HL-60/S4 treated with phorbol 12-myristate 13-acetate at 8.2 ng/mL for 4 days and 3 days (cell line): ENCODE data around the gene MAPK4.
"Not testable (repeated sequence)": the region's sequence is repeated elsewhere in the genome, so short reads cannot be mapped to it uniquely, and the experiment has no call there.

ENCODE experiments used
- in situ Hi-C: fragments of 300-500 bp; cut with MboI; formaldehyde crosslinking; loops from 2 replicates; pipeline ENCODE4 v1.15.0; 2022; ENCODE audit warnings: low sequenced_read_pairs

MAPK4 gene

DNA sequence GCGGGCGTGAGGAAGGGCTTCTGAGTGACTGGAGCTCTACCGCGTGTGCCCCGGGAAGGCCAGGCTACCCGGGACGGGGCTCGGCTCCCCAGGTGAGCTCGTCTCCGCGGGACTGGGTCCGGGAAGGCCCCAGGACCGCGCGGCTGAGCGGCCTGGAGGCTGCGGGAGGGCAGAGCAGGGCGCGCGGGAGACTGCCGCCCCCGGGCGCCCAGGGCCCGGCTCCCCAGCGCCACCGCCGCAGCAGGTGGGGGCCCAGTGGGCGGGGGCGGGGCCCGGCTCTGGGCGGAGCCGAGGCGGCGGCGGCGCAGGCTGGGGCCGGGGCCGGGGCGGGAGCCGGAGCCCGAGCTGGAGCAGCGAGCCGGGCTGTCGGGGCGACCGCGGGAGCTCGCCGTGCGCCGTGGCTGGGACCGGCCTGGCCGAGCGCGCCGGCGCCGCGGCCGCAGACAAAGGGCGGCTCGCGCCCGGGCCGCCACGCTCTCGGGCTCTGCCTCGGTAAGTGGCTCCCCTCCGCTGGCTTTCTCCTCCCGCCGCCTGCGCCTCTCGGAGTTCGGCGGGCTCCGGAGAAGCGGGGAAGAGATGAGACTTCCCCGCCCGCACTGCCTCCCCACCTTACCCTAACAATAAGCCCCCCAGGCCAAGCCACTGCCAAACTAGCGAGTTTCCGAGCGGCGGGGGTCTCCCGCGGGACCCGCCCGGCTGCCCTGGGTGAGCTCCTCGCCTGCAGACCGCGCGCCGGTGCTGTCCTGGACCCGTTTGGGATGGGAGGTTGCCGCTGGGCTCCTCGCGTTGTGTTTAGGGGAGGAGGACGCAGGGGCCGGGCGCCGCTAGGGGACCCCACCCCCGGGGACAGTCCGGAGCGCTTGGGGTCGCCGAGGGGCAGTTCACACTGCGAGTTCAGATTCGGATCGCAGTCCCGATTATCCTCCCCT is at the start of gene MAPK4:
Gene MAPK4, plus strand, starts transcription at position 336 of the 929 bp plus-strand sequence. CDS start 103,872 bp downstream, outside the sequence.
- in situ Hi-C loops = no loop called here

DNA sequence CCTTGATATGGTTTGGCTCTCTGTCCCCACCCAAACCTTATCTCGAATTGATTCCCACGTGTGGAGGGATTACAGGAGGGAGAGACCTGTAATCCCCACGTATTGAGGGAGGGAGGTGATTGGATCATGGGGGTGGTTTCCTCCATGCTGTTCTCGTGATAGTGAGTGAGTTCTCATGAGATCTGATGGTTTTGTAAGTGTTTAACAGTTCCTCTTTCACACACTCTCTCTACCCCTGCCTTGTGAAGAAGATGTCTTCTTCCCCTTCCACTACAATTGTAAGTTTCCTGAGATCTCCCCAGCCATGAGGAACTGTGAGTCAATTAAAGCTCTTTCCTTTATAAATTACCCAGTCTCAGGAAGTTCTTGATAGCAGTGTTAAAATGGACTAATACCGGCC is 42.6 kb upstream of the MAPK4 start:
- in situ Hi-C loops = not testable (repeated sequence)

DNA sequence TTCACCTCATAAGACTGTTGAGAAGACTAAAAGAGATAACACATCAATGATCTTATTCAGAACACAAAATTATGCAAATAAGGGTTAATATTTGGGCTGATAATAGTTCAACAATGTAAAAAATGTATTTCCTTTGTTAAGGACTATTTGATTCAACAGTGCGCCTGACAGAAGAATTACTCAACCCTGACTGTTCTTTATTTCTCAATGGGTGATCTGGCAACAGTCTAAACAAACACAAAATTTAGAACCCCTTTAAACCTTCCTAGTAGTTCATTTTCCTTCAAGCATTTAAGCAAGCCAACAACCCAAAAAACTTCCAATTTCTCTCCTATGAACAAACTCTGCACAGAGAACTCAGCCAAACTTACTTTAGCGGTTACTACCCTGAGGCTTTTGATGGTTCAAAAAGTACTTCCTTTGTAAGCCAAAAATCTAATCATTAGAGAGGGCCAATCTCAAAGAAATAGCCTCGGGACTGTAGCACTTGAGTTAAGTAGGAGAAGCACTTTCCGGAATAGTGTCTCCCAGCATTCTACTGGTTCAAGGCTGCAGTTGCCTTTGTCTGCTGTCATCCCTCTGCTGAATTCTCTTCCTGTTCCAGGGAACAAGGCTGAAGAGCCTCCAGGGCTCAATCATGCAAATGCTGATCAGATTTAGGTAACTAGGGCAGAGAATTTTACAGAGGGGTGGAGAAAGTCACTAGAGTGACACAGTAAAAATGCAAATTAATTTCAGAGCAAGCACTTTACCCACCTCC is 40.9 kb upstream of the MAPK4 start:
- in situ Hi-C loops = no loop called here

DNA sequence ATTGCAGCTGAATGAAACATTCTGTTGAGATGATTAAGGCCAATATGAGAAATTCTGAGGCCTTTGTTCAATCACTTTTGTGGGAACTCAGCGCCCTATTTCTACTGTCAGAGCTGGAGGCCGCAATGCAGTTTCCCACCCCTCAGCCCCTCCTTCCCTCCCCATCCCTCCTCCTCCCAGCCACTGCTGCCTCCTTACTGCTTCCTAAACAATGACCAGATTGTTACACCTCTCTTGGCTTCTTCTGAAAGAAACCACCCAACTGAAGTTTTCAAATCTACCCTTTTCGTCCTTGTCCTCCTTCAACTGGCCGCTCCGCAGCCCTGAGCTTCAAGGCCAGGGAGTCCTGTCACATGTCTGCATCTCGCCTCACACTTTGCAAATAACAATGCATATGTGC is 36.7 kb upstream of the MAPK4 start:
- in situ Hi-C loops = no loop called here

DNA sequence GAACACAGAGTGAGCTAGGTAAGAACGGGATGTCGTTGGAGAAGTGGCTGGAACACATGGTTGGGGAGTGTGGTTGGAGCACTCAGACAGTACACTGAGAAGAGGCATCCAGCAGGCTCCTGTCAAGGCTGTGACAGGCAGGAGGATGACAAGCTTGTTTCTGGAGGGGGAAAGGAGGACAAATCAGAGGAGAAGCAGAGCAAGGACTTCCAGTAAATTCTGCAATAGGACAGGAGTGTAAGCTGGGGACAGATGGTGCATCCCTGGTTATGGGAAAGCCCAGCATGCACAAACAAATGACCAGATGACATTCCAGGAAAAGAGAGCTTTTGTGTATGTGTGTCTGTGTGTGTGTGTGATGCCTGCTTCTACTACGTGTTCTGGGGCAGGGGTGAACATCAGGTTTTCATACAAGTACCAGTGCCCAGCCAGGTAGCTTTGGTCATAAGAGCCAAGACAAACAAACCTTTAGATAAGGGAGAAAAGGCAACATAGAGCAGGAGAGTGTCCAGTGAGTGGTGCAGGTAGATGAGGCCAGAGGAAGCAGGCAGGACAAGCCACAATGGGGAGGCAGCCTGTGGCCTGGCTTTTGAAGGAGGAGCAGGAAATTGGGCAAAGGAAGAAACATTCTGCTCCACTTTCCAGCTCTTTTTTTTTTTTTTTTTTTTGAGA is 32.1 kb upstream of the MAPK4 start:
- in situ Hi-C loops = no loop called here

DNA sequence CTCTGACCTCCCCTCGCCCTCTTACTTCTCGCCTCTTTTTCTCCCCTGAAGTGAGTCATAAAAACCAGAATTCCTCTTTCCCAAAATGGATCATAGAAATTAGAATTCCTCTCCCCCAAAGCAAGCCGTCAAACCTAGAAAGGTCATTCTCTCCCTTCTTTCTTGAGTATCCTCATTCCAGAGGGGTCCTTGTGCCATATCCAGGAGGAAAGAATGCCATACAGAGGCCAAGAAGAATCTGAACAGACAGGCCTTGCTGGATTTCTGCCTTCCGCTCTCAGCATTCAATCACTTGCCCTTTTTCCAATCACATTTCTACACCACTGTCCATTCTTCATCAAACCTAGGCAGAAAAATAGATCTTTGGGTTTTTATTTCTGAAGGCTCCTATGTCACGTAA is 31.1 kb upstream of the MAPK4 start:
- in situ Hi-C loops = no loop called here

DNA sequence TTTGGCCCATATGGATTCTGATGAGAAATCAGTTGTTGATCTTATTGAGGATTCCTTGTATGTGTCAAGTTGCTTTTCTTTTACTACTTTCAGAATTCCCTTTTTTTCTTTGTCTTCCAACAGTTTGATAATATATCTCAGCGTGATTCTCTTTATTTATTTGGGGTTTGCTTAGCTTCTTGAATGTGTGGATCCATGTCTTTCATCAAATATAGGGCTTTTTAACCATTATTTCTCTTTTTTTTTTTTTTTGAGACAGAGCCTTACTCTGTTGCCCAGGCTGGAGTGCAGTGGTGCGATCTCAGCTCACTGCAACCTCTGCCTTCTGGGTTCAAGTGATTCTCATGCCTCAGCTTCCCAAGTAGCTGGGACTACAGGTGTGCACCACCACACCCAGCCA is 26.1 kb upstream of the MAPK4 start:
- in situ Hi-C loops = not testable (repeated sequence)

DNA sequence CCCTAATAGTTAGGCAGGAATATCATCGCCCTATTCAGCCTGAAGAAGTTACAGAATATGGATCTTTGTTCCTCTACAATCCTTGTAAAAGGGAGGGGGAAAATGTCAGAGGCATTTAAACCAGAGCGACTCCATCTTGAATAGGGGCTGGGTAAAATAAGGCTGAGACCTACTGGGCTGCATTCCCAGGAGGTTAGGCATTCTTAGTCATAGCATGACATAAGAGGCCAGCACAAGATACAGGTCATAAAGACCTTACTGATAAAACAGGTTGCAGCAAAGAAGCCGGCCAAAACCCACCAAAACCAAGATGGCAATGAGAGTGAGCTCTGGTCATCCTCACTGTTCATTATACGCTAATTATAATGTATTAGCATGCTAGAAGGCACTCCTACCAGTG is 15.4 kb upstream of the MAPK4 start:
- in situ Hi-C loops = not testable (repeated sequence)

DNA sequence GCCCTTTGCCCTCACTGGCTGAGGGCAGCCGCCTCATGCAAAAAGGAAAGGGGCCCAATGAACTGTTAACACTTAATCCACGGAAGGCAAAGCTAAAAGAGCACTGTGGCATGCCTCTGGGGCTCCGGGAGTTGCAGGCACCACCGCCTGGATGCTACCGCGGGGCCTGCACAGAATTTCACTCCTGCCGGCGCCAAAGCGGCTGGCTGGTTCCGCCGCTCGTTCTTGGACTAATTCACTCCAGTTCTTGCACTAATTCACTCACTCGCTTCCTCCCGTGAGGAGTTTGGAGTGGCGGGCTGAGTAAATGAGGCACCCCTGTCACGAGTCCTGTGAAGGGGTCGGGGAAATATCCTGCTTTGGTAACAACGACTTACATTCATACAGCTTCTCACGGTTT is 14.0 kb upstream of the MAPK4 start:
- in situ Hi-C loops = no loop called here

DNA sequence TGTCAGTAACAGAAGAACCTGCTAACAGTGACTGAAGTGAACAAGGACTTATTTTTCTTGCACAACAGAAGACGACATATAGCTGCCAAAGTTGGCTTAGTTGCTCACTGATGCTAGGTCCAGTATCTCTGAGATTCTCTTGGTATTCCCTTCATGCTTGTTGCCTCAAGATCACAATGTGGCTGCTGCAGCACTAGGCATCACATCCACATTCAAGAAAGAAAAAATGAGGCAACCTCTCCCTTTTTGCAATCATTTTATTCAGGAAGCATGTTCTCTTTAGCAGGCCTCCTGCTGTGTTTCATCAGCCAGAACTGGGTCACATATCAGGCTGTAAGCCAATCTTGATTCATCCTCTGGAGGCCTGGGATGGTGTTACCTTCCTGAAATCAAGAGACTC is 11.7 kb upstream of the MAPK4 start:
- in situ Hi-C loops = no loop called here

DNA sequence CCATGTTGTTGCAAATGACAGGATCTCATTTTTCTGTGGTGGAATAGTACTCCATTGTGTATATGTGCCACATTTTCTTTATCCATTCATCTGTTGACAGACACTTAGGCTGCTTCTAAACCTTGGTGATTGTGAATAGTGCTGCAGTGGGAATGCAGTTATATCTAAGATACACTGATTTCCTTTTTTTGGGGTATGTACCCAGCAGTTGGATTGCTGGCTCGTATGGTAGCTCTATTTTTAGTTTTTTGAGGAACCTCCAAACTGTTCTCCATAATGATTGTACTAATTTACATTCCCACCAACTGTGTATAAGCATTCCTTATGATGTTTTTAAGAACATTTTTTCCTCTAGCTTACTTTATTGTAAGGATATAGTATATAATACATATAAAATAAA is 8.2 kb upstream of the MAPK4 start:
- in situ Hi-C loops = not testable (repeated sequence)

DNA sequence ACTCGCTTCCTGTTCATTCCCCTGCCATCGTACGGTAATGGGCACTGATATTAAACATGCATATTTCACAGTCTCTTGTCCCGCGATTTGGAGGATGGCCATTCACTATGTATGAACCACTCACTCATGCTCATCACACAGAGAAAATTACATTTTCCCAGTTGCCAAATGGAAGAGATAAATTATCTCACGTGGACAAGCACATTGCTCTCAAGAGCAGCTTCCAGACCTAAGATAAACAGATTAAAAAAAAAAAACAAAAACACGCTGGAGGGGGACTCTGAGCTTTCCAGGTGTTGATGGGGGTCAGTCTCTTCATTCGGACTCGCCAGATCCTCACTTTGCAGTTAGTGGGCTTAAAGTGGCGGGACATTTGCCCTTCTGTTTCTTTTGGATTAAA is 1.7 kb upstream of the MAPK4 start:
- in situ Hi-C loops = no loop called here

DNA sequence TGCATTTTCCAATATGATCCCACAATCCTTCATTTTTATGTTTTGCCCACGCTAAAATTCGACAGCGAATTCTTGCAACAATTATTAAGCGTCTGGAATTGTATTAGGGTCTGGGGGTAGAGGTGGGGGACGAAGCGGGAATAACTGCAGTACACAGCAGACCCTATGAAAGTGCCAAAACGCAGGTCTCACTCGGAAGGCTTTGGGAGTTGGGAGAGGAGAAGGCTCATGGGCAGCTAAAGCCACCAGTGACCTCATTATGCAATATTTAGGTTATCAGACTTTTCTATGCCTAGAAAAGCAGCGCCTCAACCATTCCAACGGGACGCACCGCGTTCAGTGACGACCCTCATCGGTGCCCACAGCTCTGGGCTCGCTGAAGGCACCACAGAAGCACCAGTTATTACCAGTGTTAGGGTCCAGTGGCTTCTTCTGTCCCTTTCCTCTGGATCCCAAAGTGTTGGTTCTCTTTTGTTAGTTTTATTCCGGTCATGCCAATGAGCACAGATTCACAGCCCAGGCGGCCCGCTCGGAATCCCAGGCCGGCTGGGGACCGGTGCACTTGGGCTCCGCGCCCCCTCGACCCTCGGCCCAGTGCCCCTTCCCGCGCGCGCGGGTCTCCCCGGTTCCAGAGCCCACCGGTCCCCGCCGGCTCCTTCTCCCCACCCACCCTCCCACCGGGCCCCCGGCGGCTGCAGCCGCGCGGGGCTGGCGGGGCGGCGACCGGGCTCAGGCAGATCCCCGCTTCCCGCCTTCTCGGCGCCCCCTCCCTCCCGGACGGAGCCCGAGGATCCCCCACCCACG is 737 bp upstream of the MAPK4 start:
- in situ Hi-C loops = no loop called here

DNA sequence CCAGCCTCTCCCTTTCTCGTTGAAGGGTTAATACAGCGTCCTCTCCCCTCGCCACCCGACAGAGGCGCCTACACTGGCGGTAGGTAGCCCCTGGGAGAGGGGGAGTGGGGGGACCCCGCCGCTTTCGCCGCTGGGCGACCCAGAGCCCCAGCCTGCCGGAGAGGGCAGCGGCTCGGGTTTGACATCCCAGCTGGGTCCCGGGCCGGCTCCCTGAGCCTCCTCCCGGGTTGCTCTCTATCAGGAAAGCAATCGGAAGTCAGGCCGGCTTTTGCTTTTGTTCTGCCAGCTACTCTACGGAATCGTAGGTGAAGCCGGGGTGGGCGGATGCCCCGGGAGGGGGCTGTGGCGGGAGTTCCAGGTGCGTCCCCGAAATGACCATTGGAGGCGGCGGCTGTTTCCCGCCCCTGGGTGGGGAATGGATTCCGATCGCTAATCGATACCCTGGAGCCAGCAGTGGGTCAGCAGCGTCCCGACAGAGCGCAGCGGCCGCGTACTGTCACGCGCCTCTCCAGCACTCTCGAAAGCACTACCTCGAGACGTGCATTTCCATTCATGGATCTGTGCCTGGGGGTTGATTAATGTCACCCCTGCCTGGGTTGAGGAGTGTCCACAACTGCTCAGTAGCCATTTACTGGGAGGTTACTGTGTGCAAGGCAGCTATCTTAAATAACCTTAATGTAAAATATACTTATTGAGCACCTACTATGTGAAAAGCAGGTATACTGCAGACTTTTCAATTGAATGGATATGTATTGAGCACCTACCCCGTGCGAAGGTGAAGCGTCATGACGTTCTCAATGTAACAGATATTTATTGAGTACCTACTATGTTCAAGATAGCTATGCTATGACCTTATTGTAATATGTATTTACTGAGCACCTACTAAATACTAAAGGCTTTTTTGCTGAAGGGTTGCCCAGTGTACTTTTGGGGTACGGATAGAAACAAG is 1.1 kb downstream of the MAPK4 start:
- in situ Hi-C loops = no loop called here

DNA sequence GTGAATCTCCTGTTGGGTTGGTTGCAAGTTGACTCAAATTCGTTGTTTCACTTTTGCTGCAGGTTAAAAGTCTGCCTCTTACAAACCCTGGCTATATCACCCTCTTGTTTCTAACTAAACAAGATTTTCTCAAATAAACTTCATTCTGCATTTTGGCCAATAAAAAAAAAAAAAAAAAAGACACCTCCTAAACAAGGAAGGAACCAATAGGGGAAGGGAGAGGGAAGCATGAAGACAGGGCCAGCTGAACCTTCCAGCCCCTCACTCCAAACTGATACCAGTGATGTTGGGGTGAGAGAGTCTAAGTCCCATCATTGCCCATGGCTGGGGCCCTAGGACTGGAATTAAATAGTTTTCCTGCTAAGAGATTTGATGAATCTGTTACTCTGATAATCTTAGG is 2.4 kb downstream of the MAPK4 start:
- in situ Hi-C loops = not testable (repeated sequence)

DNA sequence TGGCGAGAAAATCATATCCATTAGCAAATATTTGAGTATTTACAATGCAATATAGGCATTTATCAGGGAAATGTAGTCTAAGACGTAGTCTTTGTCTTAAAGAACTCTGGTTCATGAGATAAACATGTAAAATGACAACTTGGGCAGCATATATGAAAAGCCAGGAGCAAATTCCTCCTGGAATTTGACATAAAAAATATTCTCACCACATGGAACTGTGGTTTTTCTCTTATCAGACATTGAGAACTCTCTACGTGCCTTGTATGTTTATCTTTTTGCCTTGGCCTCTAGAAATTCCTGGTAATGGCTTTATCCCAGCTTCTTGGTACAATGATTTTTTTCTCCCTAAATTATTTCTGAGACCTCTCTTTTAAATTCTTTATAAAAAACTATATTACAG is 2.8 kb downstream of the MAPK4 start:
- in situ Hi-C loops = no loop called here

DNA sequence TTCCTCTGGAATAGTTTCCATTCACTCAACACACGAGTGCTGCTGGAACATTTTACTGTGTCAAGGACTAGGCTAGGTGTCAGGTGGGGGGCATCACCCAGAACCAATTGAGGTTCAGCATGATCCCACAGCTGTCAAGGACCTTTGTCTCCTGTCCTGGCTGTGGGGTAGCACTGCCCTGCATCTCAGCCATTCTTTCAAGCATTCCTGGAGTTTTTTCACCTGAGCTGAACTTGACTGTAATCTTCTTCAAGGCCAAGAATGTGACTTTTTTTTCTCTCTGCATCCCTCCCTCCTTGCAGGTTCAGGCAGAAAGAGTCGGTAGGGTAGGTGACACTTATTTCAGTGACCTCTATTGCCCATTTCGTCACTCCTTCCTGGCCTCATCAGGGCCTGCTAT is 3.5 kb downstream of the MAPK4 start:
- in situ Hi-C loops = no loop called here

DNA sequence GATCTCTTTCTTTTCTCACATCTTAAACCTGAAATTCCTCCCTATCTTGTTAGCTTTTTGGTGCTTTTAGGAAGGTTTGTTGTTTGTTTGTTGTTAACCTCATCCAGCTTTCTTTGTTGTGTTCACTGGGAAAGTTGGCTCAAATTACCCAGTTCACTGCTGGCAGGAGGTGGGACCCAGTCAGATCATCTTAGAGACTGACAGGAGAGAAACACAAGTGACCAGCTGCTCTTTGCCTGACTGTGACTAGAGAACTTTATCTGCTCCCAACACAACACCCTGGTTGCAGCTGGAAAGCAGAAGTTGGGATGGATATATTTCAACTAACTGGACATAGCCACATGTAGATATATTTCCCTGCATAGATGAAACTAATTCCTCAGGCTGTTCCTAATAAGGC is 10.0 kb downstream of the MAPK4 start:
- in situ Hi-C loops = no loop called here

DNA sequence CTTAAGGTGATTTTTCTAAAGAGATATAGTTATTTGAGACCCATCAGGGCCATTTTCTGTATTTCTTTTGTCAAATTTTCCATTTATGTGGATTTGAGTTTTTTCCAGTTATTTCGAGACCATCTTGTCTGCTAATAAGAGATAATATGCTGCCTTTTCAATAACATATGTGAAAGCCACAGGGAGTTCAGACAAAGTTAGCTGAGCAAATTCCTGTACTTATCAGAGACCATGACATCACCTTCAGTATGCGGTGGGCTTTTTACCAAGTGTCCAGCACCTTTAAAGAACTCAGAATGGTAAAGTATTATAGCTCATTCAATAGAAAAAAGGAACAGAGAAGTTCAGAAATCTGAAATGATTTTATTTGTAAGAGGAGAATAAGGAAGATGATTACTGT is 11.7 kb downstream of the MAPK4 start:
- in situ Hi-C loops = no loop called here

DNA sequence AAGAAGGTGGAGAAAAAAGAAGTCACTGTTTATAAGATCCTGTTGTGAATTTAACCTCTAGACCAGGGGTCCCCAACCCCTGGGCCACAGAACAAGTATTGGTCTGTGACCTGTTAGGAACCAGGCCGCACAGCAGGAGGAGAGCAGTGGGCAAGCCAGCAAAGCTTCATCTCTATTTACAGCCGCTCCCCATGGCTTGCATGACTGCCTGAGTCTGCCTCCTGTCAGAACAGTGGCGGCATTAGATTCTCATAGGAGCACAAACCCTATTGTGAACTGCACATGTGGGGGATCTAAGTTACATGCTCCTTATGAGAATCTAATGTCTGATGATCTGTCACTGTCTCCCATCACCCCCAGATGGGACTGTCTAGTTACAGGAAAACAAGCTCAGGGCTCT is 13.3 kb downstream of the MAPK4 start:
- in situ Hi-C loops = not testable (repeated sequence)
